Activated CD4-positive, alpha-beta memory T cell treated with anti-CD3 and anti-CD28 coated beads, Interleukin-2, amount 10 ng/mL, durations not matched to agents 7 days and 5 days (primary cell): ENCODE data around the gene PMEL. TPM values are rescaled to one million over a fixed set of nuclear protein-coding genes. Genes with fewer than 3 reads are reported as not detected.
"Not testable (repeated sequence)": the region's sequence is repeated elsewhere in the genome, so short reads cannot be mapped to it uniquely, and the experiment has no call there.

Source experiments
- CTCF ChIA-PET: fragments of 350-600 bp; sonication (Branson Sonifier 250); formaldehyde crosslinking; loops from one replicate; lab custom pipeline; 2021; ENCODE audit warnings: antibody characterized with exemption, inconsistent platforms; lab: Charles Lee
- POLR2A ChIA-PET: fragments of 350-600 bp; sonication (Branson Sonifier 250); formaldehyde crosslinking; loops from one replicate; lab custom pipeline; 2021; ENCODE audit warnings: antibody characterized with exemption; lab: Charles Lee
- DNase-seq: peaks from one replicate; pipeline ENCODE4 v3.0.0-alpha.2; 2020
- H3K27ac Mint-ChIP-seq: one replicate; pipeline ENCODE4 v1.8.0; 2021; ENCODE audit warnings: mild to moderate bottlenecking, mixed read lengths
- H3K27me3 Mint-ChIP-seq: one replicate; pipeline ENCODE4 v1.8.0; 2021; ENCODE audit warnings: mixed read lengths
- H3K36me3 Mint-ChIP-seq: one replicate; pipeline ENCODE4 v1.8.0; 2021; ENCODE audit warnings: low read depth, mixed read lengths
- H3K4me1 Mint-ChIP-seq: one replicate; pipeline ENCODE4 v1.8.0; 2021; ENCODE audit warnings: mixed read lengths
- H3K4me3 Mint-ChIP-seq: one replicate; pipeline ENCODE4 v1.8.0; 2021; ENCODE audit warnings: mild to moderate bottlenecking, mixed read lengths
- H3K9me3 Mint-ChIP-seq: one replicate; pipeline ENCODE4 v1.8.0; 2021; ENCODE audit warnings: mixed read lengths
- total RNA-seq, 2 experiments: library from RNA; stranded (reverse); gene quantifications; one replicate each; pipeline ENCODE4 v1.2.3, GENCODE V29; 2021

Gene PMEL
- total RNA-seq, 2 experiments from 2014 or later = 0.33 to 0.60 TPM

DNA sequence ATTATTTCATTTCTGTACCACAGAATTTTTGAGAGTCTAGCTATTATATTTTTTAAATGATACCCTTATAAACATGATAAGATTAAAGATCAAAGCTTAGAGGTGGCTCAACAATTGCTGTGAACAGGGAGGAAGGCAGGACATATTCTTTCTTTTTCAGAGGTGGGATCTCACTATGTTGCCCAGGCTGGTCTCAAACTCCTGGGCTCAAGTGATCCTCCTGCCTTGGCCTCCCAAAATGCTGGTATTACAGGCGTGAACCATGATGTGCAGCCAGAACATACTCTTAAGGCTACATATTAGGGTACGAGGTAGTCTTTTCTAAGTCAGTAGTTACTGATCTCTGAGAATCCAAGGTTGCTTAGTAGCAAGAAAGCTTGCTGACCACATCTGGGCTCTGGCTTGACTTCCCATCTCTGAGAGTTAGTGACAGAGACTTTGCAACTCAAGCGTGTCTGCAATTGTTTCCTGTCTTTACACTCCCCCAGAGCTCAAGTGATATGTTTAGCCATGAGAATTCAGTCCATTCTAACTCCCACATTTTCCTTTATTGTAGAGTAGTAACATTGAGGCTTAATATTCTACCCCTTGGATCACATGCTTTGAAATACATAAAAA, 16.6 kb upstream of the PMEL start:
- CTCF ChIA-PET = interaction anchor here (0.6 to 3.9 kb wide), 7 partner anchors 9 to 229 kb away, joined by 3 to 32 read pairs (median 5); partner anchors contain the start of genes RAB5B and SUOX
- no peak for DNase-seq
- Mint-ChIP-seq H3K36me3 (peaks cover 36% of the 10 kb centered on the region), H3K4me1 (peaks cover 5% of the 10 kb centered on the region), H3K27ac (no peak overlapping the region), H3K4me3 (no peak overlapping the region), H3K27me3 (no peaks in the 10 kb centered on the region), H3K9me3 (no peaks in the 10 kb centered on the region)
- POLR2A ChIA-PET = interaction anchor here (0.7 to 2.0 kb wide), 4 partner anchors 8 to 54 kb away, joined by 3 to 15 read pairs (median 4); partner anchors contain the start of genes RAB5B and SUOX

DNA sequence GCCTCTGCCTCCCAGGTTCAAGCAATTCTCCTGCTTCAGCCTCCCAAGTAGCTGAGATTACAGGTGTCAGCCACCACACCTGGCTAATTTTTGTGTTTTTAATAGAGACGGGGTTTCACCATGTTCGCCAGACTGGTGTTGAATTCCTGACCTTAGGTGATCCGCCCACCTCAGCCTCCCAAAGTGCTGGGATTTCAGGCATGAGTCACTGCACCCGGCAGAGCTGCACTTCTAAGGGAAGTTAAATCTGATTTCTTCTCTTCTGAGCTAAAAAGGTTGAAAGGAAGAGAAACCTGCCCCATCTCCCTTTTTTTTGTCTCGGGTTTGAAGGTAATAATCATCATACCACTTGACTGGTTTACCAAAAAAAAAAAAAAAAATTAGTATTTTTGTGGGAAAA, 16.0 kb upstream of the PMEL start:
- H3K4me3 Mint-ChIP-seq, H3K4me1 Mint-ChIP-seq, DNase-seq, H3K9me3 Mint-ChIP-seq, H3K27ac Mint-ChIP-seq, H3K27me3 Mint-ChIP-seq: not testable (repeated sequence)
- ChIA-PET POLR2A (interaction anchor here (1.7 to 2.0 kb wide), 2 partner anchors 8 to 14 kb away, joined by 4 to 15 read pairs; partner anchors contain the start of gene RAB5B), CTCF (interaction anchor here (1.4 to 3.9 kb wide), 4 partner anchors 8 to 26 kb away, joined by 3 to 32 read pairs (median 8); partner anchors contain the start of gene RAB5B)
- peaks cover 33% of the 10 kb centered on the region for H3K36me3 Mint-ChIP-seq

DNA sequence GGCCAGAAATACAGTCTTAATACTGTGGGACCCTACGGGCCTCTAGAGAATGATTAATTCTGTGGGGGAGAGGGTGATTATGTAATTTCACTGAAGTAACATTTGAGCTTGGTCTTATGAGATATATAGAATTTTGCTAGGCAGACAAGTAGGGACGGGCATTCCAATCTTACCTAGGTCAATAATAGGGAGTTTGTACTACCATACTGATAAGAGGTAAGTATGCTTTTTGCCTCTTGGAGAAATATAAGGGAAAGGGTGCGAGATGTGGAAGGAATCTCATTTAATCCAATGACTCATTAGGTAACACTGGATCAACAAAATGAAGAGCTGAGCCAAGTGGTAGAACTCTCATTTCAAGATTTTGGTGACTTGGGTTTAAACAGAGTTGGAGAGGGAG, 13.2 kb upstream of the PMEL start:
- POLR2A ChIA-PET = interaction anchor here (1.2 kb wide), 1 partner anchor 17 kb away, joined by 3 read pairs; no protein-coding TSS in a partner anchor
- H3K27ac Mint-ChIP-seq = no peak overlapping the region

DNA sequence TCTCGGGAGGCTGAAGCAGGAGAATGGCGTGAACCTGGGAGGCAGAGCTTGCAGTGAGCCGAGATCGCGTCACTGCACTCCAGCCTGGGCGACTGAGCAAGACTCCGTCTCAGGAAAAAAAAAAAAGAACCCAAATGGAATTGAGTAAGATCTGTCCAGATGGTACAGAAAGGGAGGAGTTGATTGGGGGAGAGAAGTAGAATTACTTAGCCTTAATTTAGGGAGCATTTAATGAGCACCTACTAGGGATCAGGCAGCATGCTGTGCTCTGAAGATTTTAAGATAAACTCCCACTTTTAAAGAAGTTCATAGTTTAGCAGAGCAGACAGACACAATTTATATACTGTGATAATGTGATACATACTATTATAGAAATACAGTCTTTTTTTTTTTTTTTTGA, 12.6 kb upstream of the PMEL start:
- H3K36me3 Mint-ChIP-seq = peaks cover 38% of the 10 kb centered on the region
- no peak for DNase-seq
- no peak overlapping the region for H3K27ac Mint-ChIP-seq
- H3K4me1 Mint-ChIP-seq = peaks cover 18% of the 10 kb centered on the region
- H3K27me3 Mint-ChIP-seq = no peaks in the 10 kb centered on the region
- CTCF ChIA-PET = interaction anchor here (0.6 kb wide), 1 partner anchor 63 kb away, joined by 3 read pairs; no protein-coding TSS in a partner anchor
- H3K4me3 Mint-ChIP-seq = no peak overlapping the region
- POLR2A ChIA-PET = no interaction called here
- no peaks in the 10 kb centered on the region for H3K9me3 Mint-ChIP-seq

More for the DNA sequence above, 13.2 kb upstream of the PMEL start:
- Mint-ChIP-seq H3K36me3 (peaks cover 43% of the 10 kb centered on the region), H3K4me1 (peaks cover 18% of the 10 kb centered on the region), H3K9me3 (no peaks in the 10 kb centered on the region), H3K27me3 (no peaks in the 10 kb centered on the region), H3K4me3 (no peak overlapping the region)
- CTCF ChIA-PET = no interaction called here
- DNase-seq = no peak

DNA sequence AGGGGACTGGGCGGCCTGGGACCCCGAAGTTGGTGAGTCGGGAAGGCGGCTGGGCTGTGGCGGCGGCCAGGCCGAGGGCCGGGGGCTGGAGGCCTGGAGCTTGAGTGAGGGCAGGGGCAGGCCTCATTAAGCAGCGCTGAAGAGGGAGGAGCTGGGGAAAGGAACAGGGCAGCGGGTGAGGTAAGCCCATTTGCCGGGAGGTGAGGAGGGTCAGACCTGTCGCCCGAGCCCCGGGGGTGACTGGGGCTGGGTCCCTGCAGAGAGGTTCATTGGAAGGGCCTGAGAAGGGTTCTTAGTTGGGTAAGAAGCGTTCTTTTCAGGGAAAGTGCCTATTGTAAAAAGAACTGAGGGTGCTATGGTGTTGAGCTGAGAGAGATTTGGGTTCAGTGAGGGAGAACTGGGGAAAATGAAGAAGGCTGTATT, 8.5 kb upstream of the PMEL start:
- H3K4me3 Mint-ChIP-seq = no peak overlapping the region
- H3K36me3 Mint-ChIP-seq = peaks cover 44% of the 10 kb centered on the region
- H3K9me3 Mint-ChIP-seq = no peaks in the 10 kb centered on the region
- POLR2A ChIA-PET = interaction anchor here (0.5 to 3.3 kb wide), 40 partner anchors 8 to 1536 kb away, joined by 3 to 37 read pairs (median 6); partner anchors contain the start of genes ANKRD52, CD63, CNPY2 and DGKA
- H3K27me3 Mint-ChIP-seq = no peaks in the 10 kb centered on the region
- H3K4me1 Mint-ChIP-seq = peaks cover 28% of the 10 kb centered on the region
- DNase-seq = no peak
- CTCF ChIA-PET = interaction anchor here (0.5 to 3.6 kb wide), 28 partner anchors 8 to 1649 kb away, joined by 3 to 26 read pairs (median 6); partner anchors contain the start of genes BLOC1S1, COPZ1, DNAJC14 and ERBB3
- H3K27ac Mint-ChIP-seq = no peak overlapping the region

DNA sequence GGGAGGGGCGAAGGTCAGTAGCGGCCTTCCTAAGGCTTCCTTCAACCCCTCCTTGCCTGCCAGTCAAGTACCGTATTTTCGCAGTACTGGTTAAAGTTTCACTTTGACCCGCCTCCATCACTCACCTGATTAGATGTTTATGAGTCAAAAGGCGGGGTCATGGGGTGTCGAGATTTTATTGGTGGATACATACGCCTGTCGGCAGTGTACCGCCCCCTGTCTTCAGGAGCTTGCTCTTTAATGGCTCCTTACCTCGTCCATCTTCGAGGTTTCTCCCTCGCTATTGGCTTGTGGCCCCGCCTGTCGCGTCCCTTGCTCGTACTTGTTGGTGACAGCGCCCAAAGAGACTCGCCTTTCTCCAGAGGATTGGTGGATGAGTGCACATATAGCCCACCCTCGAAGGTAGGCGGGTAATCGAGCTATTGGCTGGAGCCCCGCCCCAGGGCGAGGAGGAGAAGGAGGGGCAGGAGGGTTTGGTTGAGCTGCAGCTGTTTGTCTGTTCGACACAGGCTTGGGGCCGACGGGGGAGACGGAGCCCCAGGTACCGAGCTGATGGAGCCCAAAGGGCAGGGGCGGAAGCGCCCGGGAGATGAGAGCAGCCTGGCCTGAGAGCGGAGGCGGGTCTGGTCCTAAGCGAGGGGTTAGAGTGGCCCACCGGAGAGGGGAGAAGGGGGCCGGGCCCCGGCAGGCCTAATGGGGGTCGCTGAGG, 7.9 kb upstream of the PMEL start, which contains the start of gene RAB5B:
RAB5B (plus strand) TSS at position 480 of the 709 bp plus-strand sequence. CDS start 12,883 bp downstream, outside the sequence.
- Mint-ChIP-seq H3K36me3 (peaks cover 41% of the 10 kb centered on the region), H3K27ac (no peak within 1 kb of the TSS), H3K9me3 (no peaks in the 10 kb centered on the region), H3K27me3 (no peaks in the 10 kb centered on the region), H3K4me3 (no peak within 1 kb of the TSS), H3K4me1 (peaks cover 28% of the 10 kb centered on the region)
- POLR2A ChIA-PET = interaction anchor here (0.5 to 3.3 kb wide), 39 partner anchors 9 to 1537 kb away, joined by 3 to 37 read pairs (median 7); partner anchors contain the start of genes ANKRD52, CD63, CNPY2 and DGKA
- CTCF ChIA-PET = interaction anchor here (0.5 to 3.6 kb wide), 27 partner anchors 9 to 1649 kb away, joined by 3 to 26 read pairs (median 6); partner anchors contain the start of genes BLOC1S1, COPZ1, ERBB3 and ORMDL2
- DNase-seq = peak; percentile 99

DNA sequence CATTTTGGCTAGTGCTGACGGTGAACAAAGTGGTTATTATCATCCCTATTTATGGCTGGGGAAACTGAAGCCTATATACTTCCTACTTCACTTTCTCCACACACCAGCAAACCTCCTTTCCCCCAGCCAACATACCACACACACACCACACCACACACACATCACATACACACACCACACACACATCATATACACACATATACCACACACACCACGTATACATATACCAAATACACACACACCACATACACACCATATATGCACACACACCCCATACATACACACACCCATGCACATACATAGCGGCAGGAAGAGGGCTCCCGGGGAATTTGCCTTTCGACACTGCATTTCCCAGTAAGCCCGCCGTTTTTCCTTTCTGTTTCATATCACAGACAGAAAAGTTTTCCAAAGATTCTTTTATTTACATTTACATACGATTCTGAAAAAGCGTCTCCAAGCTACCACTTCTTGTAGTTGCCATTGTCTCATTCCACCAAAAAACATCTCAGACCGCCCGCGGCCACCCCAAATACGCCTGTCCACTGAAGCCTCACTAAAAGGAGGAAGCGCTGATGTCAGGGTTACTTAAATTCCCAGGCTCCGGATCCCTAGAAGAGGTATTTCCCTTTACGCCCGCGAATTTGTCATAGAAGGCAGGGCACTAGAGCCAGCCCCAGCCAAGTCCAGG, 7.2 kb upstream of the PMEL start:
- Mint-ChIP-seq H3K4me3 (no peak overlapping the region), H3K9me3 (no peaks in the 10 kb centered on the region), H3K27ac (no peak overlapping the region), H3K27me3 (no peaks in the 10 kb centered on the region), H3K36me3 (peaks cover 44% of the 10 kb centered on the region), H3K4me1 (peaks cover 35% of the 10 kb centered on the region)
- CTCF ChIA-PET = interaction anchor here (0.7 to 3.6 kb wide), 23 partner anchors 9 to 1648 kb away, joined by 3 to 26 read pairs (median 7); partner anchors contain the start of genes BLOC1S1, COPZ1, ERBB3 and ORMDL2
- POLR2A ChIA-PET = interaction anchor here (0.6 to 3.3 kb wide), 26 partner anchors 9 to 386 kb away, joined by 3 to 37 read pairs (median 10); partner anchors contain the start of genes CD63, CNPY2, DGKA and DNAJC14
- DNase-seq = peak; percentile 19

DNA sequence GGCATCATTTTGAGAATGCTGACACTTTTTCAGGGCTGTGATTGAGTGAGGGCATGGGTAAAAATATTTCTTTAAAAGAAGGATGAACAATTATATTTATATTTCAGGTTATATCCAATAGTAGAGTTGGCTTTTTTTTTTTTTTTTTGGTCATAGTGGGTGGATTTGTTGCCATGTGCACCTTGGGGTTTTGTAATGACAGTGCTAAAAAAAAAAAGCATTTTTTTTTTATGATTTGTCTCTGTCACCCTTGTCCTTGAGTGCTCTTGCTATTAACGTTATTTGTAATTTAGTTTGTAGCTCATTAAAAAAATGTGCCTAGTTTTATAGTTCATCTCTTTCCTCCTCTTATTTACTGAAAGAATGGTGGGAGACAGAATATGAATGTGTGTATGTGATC, 6.6 kb upstream of the PMEL start:
- no peak overlapping the region for H3K27ac Mint-ChIP-seq

DNA sequence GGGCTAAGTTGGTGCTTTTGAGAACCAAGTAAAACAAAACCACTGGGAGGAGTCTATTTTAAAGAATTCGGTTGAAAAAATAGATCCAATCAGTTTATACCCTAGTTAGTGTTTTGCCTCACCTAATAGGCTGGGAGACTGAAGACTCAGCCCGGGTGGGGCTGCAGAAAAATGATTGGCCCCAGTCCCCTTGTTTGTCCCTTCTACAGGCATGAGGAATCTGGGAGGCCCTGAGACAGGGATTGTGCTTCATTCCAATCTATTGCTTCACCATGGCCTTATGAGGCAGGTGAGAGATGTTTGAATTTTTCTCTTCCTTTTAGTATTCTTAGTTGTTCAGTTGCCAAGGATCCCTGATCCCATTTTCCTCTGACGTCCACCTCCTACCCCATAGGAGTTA, 6.2 kb upstream of the PMEL start:
- no peak overlapping the region for H3K27ac Mint-ChIP-seq
- POLR2A ChIA-PET = interaction anchor here (2.9 to 3.3 kb wide), 2 partner anchors 15 to 132 kb away, joined by 13 to 37 read pairs; partner anchors contain the start of gene PA2G4

More for the DNA sequence above, 6.6 kb upstream of the PMEL start:
- ChIA-PET POLR2A (interaction anchor here (2.9 to 3.3 kb wide), 2 partner anchors 16 to 131 kb away, joined by 13 to 37 read pairs; partner anchors contain the start of gene PA2G4), CTCF (no interaction called here)
- H3K27me3 Mint-ChIP-seq = no peaks in the 10 kb centered on the region
- DNase-seq = no peak
- H3K9me3 Mint-ChIP-seq = no peaks in the 10 kb centered on the region
- H3K36me3 Mint-ChIP-seq = peaks cover 50% of the 10 kb centered on the region
- H3K4me3 Mint-ChIP-seq = no peak overlapping the region
- peaks cover 38% of the 10 kb centered on the region for H3K4me1 Mint-ChIP-seq

DNA sequence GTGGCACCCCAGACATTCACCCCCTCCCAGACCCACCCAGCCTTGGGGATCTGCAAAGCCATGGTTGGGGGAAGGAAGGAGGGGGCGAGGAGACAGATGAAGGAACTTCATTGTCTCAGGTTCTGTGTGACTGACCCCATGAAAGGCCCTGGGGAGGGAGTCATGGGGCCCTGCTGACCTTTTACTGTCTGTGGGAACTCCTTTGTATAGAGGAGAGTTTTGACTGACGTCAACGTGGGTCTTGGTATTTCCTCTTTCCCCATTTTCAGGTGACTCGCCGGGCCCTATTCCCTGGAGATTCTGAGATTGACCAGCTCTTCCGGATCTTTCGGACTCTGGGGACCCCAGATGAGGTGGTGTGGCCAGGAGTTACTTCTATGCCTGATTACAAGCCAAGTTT, 4.9 kb upstream of the PMEL start:
- Mint-ChIP-seq H3K4me1 (peaks cover 39% of the 10 kb centered on the region), H3K27ac (peak overlapping the region; percentile 11), H3K9me3 (no peaks in the 10 kb centered on the region), H3K27me3 (no peaks in the 10 kb centered on the region), H3K36me3 (peaks cover 46% of the 10 kb centered on the region), H3K4me3 (no peak overlapping the region)
- ChIA-PET POLR2A (interaction anchor here (2.1 kb wide), 1 partner anchor 12 kb away, joined by 7 read pairs; no protein-coding TSS in a partner anchor), CTCF (no interaction called here)
- DNase-seq = no peak

More for the DNA sequence above, 6.2 kb upstream of the PMEL start:
- Mint-ChIP-seq H3K4me3 (no peak overlapping the region), H3K4me1 (peaks cover 36% of the 10 kb centered on the region), H3K27me3 (no peaks in the 10 kb centered on the region), H3K9me3 (no peaks in the 10 kb centered on the region), H3K36me3 (peaks cover 51% of the 10 kb centered on the region)
- DNase-seq = no peak
- CTCF ChIA-PET = no interaction called here

DNA sequence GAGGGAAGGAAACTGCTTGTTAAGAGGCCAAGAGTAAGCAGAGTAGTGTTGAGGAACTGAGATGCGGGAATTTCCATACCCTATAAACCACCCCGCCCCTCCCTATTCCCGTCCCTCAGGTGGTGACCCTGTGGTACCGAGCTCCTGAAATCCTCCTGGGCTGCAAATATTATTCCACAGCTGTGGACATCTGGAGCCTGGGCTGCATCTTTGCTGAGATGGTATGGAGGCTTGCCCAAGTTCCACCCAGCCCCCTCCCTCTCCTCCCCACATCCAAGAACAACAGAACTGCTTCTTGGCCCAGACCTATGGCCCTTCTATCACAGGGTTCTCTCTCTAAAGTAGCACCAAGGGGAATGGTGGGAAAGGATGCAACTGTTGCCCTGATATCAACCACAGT, 3.5 kb upstream of the PMEL start:
- no peaks in the 10 kb centered on the region for H3K27me3 Mint-ChIP-seq
- H3K36me3 Mint-ChIP-seq = peaks cover 39% of the 10 kb centered on the region
- CTCF ChIA-PET = interaction anchor here (0.7 to 1.8 kb wide), 2 partner anchors 40 to 231 kb away, joined by 4 to 8 read pairs; no protein-coding TSS in a partner anchor
- POLR2A ChIA-PET = interaction anchor here (1.2 to 2.3 kb wide), 4 partner anchors 11 to 41 kb away, joined by 4 to 18 read pairs (median 9); partner anchors contain the start of gene PYM1
- no peak overlapping the region for H3K4me3 Mint-ChIP-seq
- H3K4me1 Mint-ChIP-seq = peaks cover 43% of the 10 kb centered on the region
- no peak overlapping the region for H3K27ac Mint-ChIP-seq
- no peak for DNase-seq
- H3K9me3 Mint-ChIP-seq = no peaks in the 10 kb centered on the region
